PC-9 (cell line): ENCODE results near the gene EVX1. TPM values are rescaled to one million over a fixed set of nuclear protein-coding genes. Genes with fewer than 3 reads are reported as not detected.

Source experiments
- BruUV-seq: library from RNA; stranded (reverse); fragments of 400-500 nt; replicated peaks from 2 replicates; lab custom pipeline; 2021; lab: Mats Ljungman, UMichigan
- CTCF ChIA-PET: fragments of 300-600 bp; sonication (Branson Sonifier 250); formaldehyde crosslinking; loops from one replicate; lab custom pipeline; 2022; ENCODE audit warnings: antibody characterized with exemption; lab: Charles Lee
- POLR2A ChIA-PET: fragments of 300-600 bp; sonication (Branson Sonifier 250); formaldehyde crosslinking; loops from one replicate; lab custom pipeline; 2022; ENCODE audit warnings: antibody characterized with exemption; ENCODE audit not compliant: unreplicated experiment; lab: Charles Lee
- DNase-seq, 2 experiments: peaks; one replicate each; pipeline versions ENCODE4 v3.0.0 to v3.0.0-alpha.2; 2015 to 2022; ENCODE audit warnings: mixed read lengths in 1 of 2
- H2AFZ ChIP-seq: fragments of 200-600 bp; sonication (generic); 2 replicates; pipeline ENCODE4 v1.8.1; 2017; ENCODE audit warnings: antibody characterized with exemption
- H3F3A ChIP-seq: fragments of 200-600 bp; sonication (generic); 2 replicates; pipeline ENCODE4 v1.8.1; 2017; ENCODE audit warnings: antibody characterized with exemption, mild to moderate bottlenecking, low read depth; ENCODE audit not compliant: insufficient read depth
- H3K27ac ChIP-seq: fragments of 200-600 bp; sonication (generic); 2 replicates; pipeline ENCODE4 v1.6.1; 2016; ENCODE audit warnings: mixed run types
- H3K27me3 ChIP-seq: fragments of 200-600 bp; sonication (generic); 2 replicates; pipeline ENCODE4 v1.6.1; 2016; ENCODE audit warnings: low read depth, mixed run types; ENCODE audit not compliant: insufficient read depth
- H3K36me3 ChIP-seq: fragments of 200-600 bp; sonication (generic); 2 replicates; pipeline ENCODE4 v1.6.1; 2016; ENCODE audit warnings: low read depth, mixed run types
- H3K4me1 ChIP-seq: fragments of 200-600 bp; sonication (generic); replicated peaks from 2 replicates; pipeline ENCODE4 v1.6.1; 2016; ENCODE audit warnings: mixed run types; ENCODE audit not compliant: insufficient read depth
- H3K4me2 ChIP-seq: fragments of 200-600 bp; sonication (generic); 2 replicates; pipeline ENCODE4 v1.6.1; 2017; ENCODE audit warnings: mixed run types
- H3K4me3 ChIP-seq: fragments of 200-600 bp; sonication (generic); 2 replicates; pipeline ENCODE4 v1.6.1; 2016; ENCODE audit warnings: mixed run types
- H3K79me2 ChIP-seq: fragments of 200-600 bp; sonication (generic); 2 replicates; pipeline ENCODE4 v1.6.1; 2017; ENCODE audit warnings: low read depth, mixed run types
- H3K9me2 ChIP-seq: fragments of 200-600 bp; sonication (generic); 2 replicates; pipeline ENCODE4 v1.8.1; 2017; ENCODE audit warnings: mild to moderate bottlenecking; ENCODE audit not compliant: insufficient read depth
- H3K9me3 ChIP-seq: fragments of 200-600 bp; sonication (generic); 2 replicates; pipeline ENCODE4 v1.8.1; 2016; ENCODE audit warnings: low read depth; ENCODE audit not compliant: insufficient read depth
- H4K20me1 ChIP-seq: fragments of 200-600 bp; sonication (generic); 2 replicates; pipeline ENCODE4 v1.8.1; 2017; ENCODE audit not compliant: insufficient read depth
- EZH2 ChIP-seq: fragments of 200-600 bp; sonication (generic); IDR thresholded peaks from 2 replicates; pipeline ENCODE4 v1.8.0; 2017; ENCODE audit warnings: antibody characterized with exemption, low read depth
- intact Hi-C: fragments of 100-400 bp; cut with micrococcal nuclease; formaldehyde crosslinking; loops from one replicate; pipeline ENCODE4 v1.10.0; 2022; ENCODE audit not compliant: unreplicated experiment
- total RNA-seq: library from RNA; stranded (reverse); gene quantifications from 2 replicates; pipeline ENCODE4 v1.2.3, GENCODE V29; 2021
- TF ChIP-seq, protein P1 (sequence below): fragments of 200-600 bp; sonication (generic); conservative IDR thresholded peaks from 2 replicates; pipeline ENCODE4 v1.6.1; 2017; ENCODE audit warnings: mixed run types, antibody characterized with exemption, mild to moderate bottlenecking, moderate library complexity

Gene EVX1
- total RNA-seq, 1 experiment from 2014 or later, result not detected

GRCh38 chr7:27248911-27249723 lies 6.5 kb downstream of the EVX1 start:
- no TSS peak for BruUV-seq
- ChIA-PET CTCF (no interaction called here), POLR2A (no interaction called here)
- Histone ChIP-seq H3F3A (no peaks in the 10 kb centered on the region), H3K4me3 (no peak overlapping the region), H3K9me3 (no peaks in the 10 kb centered on the region), H4K20me1 (no peaks in the 10 kb centered on the region), H3K27ac (no peak overlapping the region), H2AFZ (no peak overlapping the region), H3K79me2 (no peaks in the 10 kb centered on the region), H3K4me2 (no peak overlapping the region), H3K27me3 (peaks cover 33% of the 10 kb centered on the region; the same call in 1 of the 2 replicates), H3K4me1 (no peaks in the 10 kb centered on the region), H3K9me2 (no peaks in the 10 kb centered on the region), H3K36me3 (no peaks in the 10 kb centered on the region)
- DNase-seq, result no peak
- intact Hi-C loops, result no loop called here
- no peak for TF ChIP-seq EZH2
- TF ChIP-seq, protein P1, sequence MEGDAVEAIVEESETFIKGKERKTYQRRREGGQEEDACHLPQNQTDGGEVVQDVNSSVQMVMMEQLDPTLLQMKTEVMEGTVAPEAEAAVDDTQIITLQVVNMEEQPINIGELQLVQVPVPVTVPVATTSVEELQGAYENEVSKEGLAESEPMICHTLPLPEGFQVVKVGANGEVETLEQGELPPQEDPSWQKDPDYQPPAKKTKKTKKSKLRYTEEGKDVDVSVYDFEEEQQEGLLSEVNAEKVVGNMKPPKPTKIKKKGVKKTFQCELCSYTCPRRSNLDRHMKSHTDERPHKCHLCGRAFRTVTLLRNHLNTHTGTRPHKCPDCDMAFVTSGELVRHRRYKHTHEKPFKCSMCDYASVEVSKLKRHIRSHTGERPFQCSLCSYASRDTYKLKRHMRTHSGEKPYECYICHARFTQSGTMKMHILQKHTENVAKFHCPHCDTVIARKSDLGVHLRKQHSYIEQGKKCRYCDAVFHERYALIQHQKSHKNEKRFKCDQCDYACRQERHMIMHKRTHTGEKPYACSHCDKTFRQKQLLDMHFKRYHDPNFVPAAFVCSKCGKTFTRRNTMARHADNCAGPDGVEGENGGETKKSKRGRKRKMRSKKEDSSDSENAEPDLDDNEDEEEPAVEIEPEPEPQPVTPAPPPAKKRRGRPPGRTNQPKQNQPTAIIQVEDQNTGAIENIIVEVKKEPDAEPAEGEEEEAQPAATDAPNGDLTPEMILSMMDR, result no peak

DNA sequence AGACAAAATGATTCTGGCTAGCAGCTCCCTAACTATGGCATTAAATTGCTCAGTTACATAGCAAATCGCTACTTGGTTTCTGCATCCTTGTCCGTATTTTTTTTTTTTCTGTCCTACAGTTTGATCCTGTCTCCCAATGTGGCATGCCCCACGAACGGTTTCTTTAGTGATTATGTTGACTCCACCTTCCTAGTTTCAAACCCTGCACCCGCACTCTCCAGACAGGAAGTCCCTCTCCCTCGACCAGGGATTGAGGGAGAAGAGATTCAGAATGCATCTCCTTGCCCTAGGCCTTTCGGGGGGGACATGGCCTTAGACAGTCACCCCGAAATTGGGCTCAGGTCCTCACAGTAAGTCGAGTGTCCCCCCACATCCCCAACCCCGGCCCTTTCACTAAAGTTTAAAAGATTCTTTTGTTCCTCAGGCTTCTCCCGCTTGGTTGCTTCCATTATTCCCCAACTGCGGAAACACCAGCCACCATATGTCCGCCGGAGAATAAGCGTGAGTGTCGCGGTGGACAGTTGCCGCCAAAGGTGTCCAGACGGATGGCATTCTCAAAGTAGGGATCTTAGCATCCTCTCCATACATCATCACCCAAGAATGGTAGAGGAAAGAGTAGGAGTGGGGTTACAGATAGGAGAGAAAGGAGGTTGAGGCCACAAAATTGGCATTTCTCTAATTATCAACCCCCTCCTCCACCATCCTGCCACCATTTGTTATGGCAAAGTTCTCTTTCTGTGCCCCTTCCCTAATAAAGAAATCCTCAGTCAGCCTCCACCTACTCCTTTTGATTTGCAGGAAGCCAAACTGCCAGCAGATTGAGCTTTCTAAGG lies 7.3 kb downstream of the EVX1 start:
- Histone ChIP-seq H3K27ac (no peak overlapping the region), H3K9me2 (no peaks in the 10 kb centered on the region), H3K4me2 (no peak overlapping the region), H3K4me1 (0 out of 2 replicates have a peak, but pooled peaks cover 4% of the 10 kb centered on the region), H4K20me1 (no peaks in the 10 kb centered on the region), H2AFZ (no peak overlapping the region), H3K9me3 (no peaks in the 10 kb centered on the region), H3K79me2 (no peaks in the 10 kb centered on the region), H3K27me3 (peaks cover 33% of the 10 kb centered on the region; the same call in 1 of the 2 replicates), H3K4me3 (no peak overlapping the region), H3K36me3 (no peaks in the 10 kb centered on the region), H3F3A (no peaks in the 10 kb centered on the region)
- no TSS peak for BruUV-seq
- TF ChIP-seq EZH2, result no peak
- DNase-seq, result no peak
- POLR2A ChIA-PET, result no interaction called here
- intact Hi-C loops, result no loop called here
- CTCF ChIA-PET, result no interaction called here

GRCh38 chr7:27250557-27251070 lies 8.0 kb downstream of the EVX1 start:
- Histone ChIP-seq H3F3A (no peaks in the 10 kb centered on the region), H3K36me3 (no peaks in the 10 kb centered on the region), H4K20me1 (no peaks in the 10 kb centered on the region), H3K4me3 (no peak overlapping the region), H3K9me3 (no peaks in the 10 kb centered on the region), H3K4me1 (0 out of 2 replicates have a peak, but pooled peaks cover 4% of the 10 kb centered on the region), H3K4me2 (no peak overlapping the region), H3K9me2 (no peaks in the 10 kb centered on the region), H3K27me3 (peaks cover 33% of the 10 kb centered on the region; the same call in 1 of the 2 replicates), H3K27ac (no peak overlapping the region), H3K79me2 (no peaks in the 10 kb centered on the region), H2AFZ (no peak overlapping the region)
- BruUV-seq, result no TSS peak
- ChIA-PET POLR2A (no interaction called here), CTCF (interaction anchor here (0.7 kb wide), 1 partner anchor 313 kb away, joined by 4 read pairs; no protein-coding TSS in a partner anchor)
- intact Hi-C loops, result no loop called here
- no peak for DNase-seq
- no peak for TF ChIP-seq EZH2
- TF ChIP-seq, protein P1, result no peak
